Measurements from ENCODE around the gene PLCH1. TPM values are rescaled to one million over a fixed set of nuclear protein-coding genes. Genes with fewer than 3 reads are reported as not detected.
A peak's percentile ranks its signal among the peaks of the same experiment; 100 is the strongest.

PLCH1 gene
- total RNA-seq, 1 donor from 2014 or later, result 32.0 TPM

DNA sequence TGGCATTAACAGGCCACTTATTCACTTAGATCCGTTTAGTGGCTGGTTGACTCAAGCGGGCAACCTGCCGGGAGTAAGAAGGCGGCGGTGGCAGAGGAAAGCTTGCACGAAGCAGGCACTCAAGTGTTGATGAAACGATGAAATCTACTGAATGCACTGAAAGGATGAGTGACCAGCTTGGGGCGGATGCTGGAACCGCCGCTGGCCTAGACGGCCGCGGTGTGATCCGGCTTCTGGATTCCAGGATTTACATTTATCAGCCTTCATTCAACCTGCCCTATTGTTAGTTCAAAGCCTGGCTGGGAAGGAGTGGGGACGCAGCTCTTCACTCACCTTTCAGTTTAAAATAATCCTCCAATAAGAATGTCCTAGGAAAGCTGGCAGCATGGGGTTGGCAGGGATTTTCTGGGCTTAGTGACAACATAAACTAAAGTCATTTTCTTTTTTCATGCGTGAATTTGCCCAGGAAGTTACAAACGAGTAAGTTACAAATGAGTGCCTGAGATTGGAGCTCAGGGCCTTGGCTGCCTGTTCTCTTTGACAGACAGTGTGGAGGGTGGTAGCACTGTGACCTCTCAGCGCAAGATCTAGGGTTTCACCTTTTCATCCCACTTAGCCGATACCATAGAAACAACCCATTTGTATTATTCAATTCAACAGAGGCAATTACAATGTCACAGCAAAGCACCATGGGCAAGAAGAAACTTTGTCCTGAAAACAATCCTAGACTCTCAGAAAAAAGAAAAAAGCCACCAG is 1.1 kb upstream of the PLCH1 start:
- Histone ChIP-seq H3K4me2 (peak overlapping the region; percentile 89), H2AFZ (replicated peaks) (peak overlapping the region; percentile 64), H3K9ac (no peak overlapping the region), H3K4me3 (peak overlapping the region; percentile 93), H3K27me3 (no peaks in the 10 kb centered on the region), H3K79me2 (ENCODE audit: low read depth) (peaks cover 38% of the 10 kb centered on the region), H3F3A (ENCODE audit: low read depth) (peaks cover 48% of the 10 kb centered on the region), H4K20me1 (ENCODE audit: low read depth) (no peaks in the 10 kb centered on the region), H3K36me3 (no peaks in the 10 kb centered on the region), H3K9me3 (ENCODE audit: low read depth) (no peaks in the 10 kb centered on the region), H3K27ac (peak overlapping the region; percentile 91), H3K4me1 (peaks cover 68% of the 10 kb centered on the region)
- TF ChIP-seq, protein P1, sequence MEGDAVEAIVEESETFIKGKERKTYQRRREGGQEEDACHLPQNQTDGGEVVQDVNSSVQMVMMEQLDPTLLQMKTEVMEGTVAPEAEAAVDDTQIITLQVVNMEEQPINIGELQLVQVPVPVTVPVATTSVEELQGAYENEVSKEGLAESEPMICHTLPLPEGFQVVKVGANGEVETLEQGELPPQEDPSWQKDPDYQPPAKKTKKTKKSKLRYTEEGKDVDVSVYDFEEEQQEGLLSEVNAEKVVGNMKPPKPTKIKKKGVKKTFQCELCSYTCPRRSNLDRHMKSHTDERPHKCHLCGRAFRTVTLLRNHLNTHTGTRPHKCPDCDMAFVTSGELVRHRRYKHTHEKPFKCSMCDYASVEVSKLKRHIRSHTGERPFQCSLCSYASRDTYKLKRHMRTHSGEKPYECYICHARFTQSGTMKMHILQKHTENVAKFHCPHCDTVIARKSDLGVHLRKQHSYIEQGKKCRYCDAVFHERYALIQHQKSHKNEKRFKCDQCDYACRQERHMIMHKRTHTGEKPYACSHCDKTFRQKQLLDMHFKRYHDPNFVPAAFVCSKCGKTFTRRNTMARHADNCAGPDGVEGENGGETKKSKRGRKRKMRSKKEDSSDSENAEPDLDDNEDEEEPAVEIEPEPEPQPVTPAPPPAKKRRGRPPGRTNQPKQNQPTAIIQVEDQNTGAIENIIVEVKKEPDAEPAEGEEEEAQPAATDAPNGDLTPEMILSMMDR (IDR thresholded peaks at IDR 0.05), result no peak
- peak overlapping the region; percentile 100 for H3K27ac Mint-ChIP-seq
- peak overlapping the region; percentile 99 for H3K4me3 Mint-ChIP-seq
- H3K27me3 Mint-ChIP-seq (ENCODE audit: insufficient read depth, low read depth), result peaks cover 2% of the 10 kb centered on the region
- peaks cover 70% of the 10 kb centered on the region for H3K4me1 Mint-ChIP-seq
- H3K36me3 Mint-ChIP-seq, result peaks cover 2% of the 10 kb centered on the region
- no peaks in the 10 kb centered on the region for H3K9me3 Mint-ChIP-seq
- peak; percentile 92 for DNase-seq (ENCODE audit: low spot score)

DNA sequence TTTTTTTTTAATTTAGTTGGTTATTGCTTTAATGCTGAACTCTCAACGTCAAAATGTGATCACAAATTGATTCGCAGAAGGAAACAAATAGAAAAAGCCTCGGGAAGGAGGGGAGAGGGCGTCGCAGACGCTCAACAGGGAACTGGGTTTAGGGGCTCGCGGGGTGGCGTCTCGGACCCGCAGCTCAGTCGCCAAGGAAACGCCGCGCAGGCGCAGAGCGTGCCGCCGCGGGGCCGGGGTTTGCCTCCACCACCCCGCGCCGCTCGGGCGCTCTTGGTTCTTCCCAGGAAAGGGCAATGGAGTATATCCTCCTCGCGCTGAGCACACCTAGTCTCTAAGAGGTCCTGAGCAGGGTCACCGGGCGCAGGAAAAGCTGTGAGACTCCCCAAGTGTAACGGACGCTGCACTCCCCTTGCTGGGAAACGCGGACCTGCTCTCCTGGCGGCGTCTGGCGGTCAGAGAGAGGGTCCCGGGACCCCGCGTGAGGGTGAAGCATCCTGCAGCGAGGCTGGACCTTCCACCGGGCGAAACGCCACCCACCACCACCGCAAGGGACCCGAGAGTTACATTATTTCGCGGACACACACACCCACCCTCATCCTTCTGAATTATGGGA is 753 bp downstream of the PLCH1 start:
- Histone ChIP-seq H3K4me1 (peaks cover 73% of the 10 kb centered on the region), H3K9me3 (ENCODE audit: low read depth) (no peaks in the 10 kb centered on the region), H2AFZ (replicated peaks) (peak overlapping the region; percentile 81)

DNA sequence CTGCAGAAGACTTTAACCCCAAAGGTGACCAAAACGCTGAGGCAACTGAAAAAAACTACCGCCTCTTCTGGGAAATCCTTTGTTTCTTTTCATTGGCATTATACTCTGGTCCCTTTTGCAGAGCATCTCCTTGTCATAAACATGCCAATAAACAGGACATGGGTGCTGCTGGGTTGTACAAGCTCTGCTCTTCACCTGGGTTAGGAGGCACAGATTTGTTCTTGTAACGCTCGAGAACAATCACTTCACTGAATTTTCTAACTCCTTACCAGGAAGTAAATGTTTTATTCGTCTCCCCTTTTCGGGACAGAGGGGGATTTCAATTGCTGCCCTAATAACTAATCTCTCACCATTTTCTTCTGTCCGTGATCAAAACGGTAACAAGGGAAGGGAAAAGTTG is 1.3 kb downstream of the PLCH1 start:
- peak overlapping the region; percentile 81 for H2AFZ ChIP-seq (replicated peaks)
- H3K27me3 ChIP-seq, result no peaks in the 10 kb centered on the region
- peaks cover 76% of the 10 kb centered on the region for H3K4me1 Mint-ChIP-seq
- H3K27ac Mint-ChIP-seq, result peak overlapping the region; percentile 98
- peak overlapping the region; percentile 99 for H3K4me3 Mint-ChIP-seq
- H3K4me1 ChIP-seq, result peaks cover 68% of the 10 kb centered on the region
- H3K36me3 Mint-ChIP-seq, result peaks cover 9% of the 10 kb centered on the region
- peaks cover 61% of the 10 kb centered on the region for H3K79me2 ChIP-seq (ENCODE audit: low read depth)
- peak overlapping the region; percentile 42 for H3K9ac ChIP-seq
- H4K20me1 ChIP-seq (ENCODE audit: low read depth), result no peaks in the 10 kb centered on the region
- H3K4me2 ChIP-seq, result peak overlapping the region; percentile 89
- no peaks in the 10 kb centered on the region for H3K36me3 ChIP-seq
- H3F3A ChIP-seq (ENCODE audit: low read depth), result peaks cover 49% of the 10 kb centered on the region
- H3K27me3 Mint-ChIP-seq (ENCODE audit: insufficient read depth, low read depth), result no peaks in the 10 kb centered on the region
- peaks cover 2% of the 10 kb centered on the region for H3K9me3 Mint-ChIP-seq
- no peak for DNase-seq (ENCODE audit: low spot score)
- TF ChIP-seq, protein P1 (IDR thresholded peaks at IDR 0.05), result no peak
- TF ChIP-seq EZH2phosphoT487 (IDR thresholded peaks at IDR 0.05) (no peak), EZH2 (IDR thresholded peaks at IDR 0.05) (no peak)
- no peak overlapping the region for H3K27ac ChIP-seq
- H3K4me3 ChIP-seq, result peak overlapping the region; percentile 93
- no peaks in the 10 kb centered on the region for H3K9me3 ChIP-seq (ENCODE audit: low read depth)

More for the DNA sequence above, 753 bp downstream of the PLCH1 start:
- Histone ChIP-seq H3K27ac (no peak overlapping the region), H3K36me3 (no peaks in the 10 kb centered on the region), H3K79me2 (ENCODE audit: low read depth) (peaks cover 56% of the 10 kb centered on the region), H4K20me1 (ENCODE audit: low read depth) (no peaks in the 10 kb centered on the region), H3F3A (ENCODE audit: low read depth) (peaks cover 52% of the 10 kb centered on the region), H3K4me3 (peak overlapping the region; percentile 93), H3K4me2 (peak overlapping the region; percentile 89), H3K27me3 (no peaks in the 10 kb centered on the region), H3K9ac (peak overlapping the region; percentile 66)
- peak overlapping the region; percentile 99 for H3K4me3 Mint-ChIP-seq
- peaks cover 2% of the 10 kb centered on the region for H3K9me3 Mint-ChIP-seq
- no peak for TF ChIP-seq EZH2phosphoT487 (IDR thresholded peaks at IDR 0.05)
- TF ChIP-seq, protein P1 (IDR thresholded peaks at IDR 0.05), result no peak
- peak; percentile 93 for DNase-seq (ENCODE audit: low spot score)
- peaks cover 76% of the 10 kb centered on the region for H3K4me1 Mint-ChIP-seq
- H3K27me3 Mint-ChIP-seq (ENCODE audit: insufficient read depth, low read depth), result no peaks in the 10 kb centered on the region
- H3K27ac Mint-ChIP-seq, result peak overlapping the region; percentile 98
- peaks cover 7% of the 10 kb centered on the region for H3K36me3 Mint-ChIP-seq

All from neural progenitor cell (in vitro differentiated cells).